ENCODE data around the gene IRAK1BP1.
"Not testable (repeated sequence)": the region's sequence is repeated elsewhere in the genome, so short reads cannot be mapped to it uniquely, and the experiment has no call there.

Gene IRAK1BP1

DNA sequence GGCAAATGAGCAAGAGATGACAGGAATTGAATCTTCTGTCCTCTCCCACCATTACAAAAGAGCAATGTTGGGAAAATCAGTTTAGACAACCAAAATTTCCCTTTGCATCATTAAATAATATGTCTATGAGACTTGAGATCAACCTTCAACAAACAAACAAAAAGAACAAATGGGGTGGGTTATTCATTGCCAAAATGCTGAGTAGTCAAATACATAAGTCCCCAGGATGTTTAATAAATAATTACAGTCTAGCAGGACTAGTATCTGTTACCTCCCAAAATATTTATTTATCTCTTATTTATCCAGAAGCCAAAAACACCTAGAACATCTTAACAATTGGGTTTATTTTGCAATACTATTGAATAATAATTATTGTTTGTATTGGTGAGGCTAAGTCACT is 16.2 kb upstream of the IRAK1BP1 start:
- TF ChIP-seq, protein P1, sequence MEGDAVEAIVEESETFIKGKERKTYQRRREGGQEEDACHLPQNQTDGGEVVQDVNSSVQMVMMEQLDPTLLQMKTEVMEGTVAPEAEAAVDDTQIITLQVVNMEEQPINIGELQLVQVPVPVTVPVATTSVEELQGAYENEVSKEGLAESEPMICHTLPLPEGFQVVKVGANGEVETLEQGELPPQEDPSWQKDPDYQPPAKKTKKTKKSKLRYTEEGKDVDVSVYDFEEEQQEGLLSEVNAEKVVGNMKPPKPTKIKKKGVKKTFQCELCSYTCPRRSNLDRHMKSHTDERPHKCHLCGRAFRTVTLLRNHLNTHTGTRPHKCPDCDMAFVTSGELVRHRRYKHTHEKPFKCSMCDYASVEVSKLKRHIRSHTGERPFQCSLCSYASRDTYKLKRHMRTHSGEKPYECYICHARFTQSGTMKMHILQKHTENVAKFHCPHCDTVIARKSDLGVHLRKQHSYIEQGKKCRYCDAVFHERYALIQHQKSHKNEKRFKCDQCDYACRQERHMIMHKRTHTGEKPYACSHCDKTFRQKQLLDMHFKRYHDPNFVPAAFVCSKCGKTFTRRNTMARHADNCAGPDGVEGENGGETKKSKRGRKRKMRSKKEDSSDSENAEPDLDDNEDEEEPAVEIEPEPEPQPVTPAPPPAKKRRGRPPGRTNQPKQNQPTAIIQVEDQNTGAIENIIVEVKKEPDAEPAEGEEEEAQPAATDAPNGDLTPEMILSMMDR (IDR thresholded peaks at IDR 0.05; ENCODE audit: control insufficient read depth, insufficient read depth, low read depth, low read length, missing control alignments): no peak
- DNase-seq (ENCODE audit: low read depth): no peak
- no peak overlapping the region for H3K4me3 ChIP-seq (ENCODE audit: control insufficient read depth, low read depth, low read length)

DNA sequence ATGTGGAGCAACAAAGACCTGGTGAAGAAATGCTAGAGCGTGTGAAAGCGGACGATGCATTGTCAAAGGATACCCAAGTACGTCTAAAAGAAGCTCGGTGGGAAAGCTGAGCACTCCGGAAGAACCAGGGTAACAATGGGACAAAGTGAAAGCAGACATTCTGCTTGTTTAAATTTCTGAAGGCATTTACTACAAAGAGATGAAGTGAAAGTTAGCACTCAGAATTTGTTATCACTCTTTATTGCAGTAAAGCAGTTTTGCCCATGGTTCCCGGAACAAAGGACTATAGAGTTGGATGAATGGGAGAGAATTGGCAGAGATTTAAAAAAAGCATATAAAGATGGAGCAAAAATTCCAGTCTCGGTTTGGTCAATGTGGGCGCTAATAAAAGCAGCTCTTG is 12.8 kb upstream of the IRAK1BP1 start:
- DNase-seq (ENCODE audit: low read depth): no peak
- no peak overlapping the region for H3K4me3 ChIP-seq (ENCODE audit: control insufficient read depth, low read depth, low read length)
- TF ChIP-seq, protein P1 (IDR thresholded peaks at IDR 0.05; ENCODE audit: control insufficient read depth, insufficient read depth, low read depth, low read length, missing control alignments): no peak

DNA sequence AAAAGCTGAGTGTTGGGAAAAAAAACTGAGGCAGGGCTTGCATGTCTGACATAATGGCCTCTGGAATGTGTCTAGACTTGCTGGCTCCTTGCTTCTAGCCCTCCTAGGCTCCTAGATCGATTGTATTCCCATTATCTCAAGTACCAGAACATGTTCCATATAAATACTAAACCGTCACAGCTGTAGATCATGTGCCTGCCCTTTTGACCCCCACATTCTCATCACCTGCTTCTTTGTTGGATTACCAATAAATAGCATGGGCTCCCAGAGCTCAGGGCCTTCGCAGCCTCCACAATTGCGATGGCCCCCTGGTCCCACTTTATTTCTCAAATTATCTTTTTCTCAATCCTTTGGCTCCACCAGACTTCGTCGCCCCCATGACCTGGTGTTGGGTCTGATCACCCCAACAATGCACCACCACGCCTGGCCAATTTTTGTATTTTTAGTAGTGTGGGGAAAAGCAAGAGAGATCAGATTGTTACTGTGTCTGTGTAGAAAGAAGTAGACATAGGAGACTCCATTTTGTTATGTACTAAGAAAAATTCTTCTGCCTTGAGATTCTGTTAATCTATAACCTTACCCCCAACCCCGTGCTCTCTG is 8.9 kb upstream of the IRAK1BP1 start:
- not testable (repeated sequence) for DNase-seq (ENCODE audit: low read depth); H3K4me3 ChIP-seq (ENCODE audit: control insufficient read depth, low read depth, low read length)

DNA sequence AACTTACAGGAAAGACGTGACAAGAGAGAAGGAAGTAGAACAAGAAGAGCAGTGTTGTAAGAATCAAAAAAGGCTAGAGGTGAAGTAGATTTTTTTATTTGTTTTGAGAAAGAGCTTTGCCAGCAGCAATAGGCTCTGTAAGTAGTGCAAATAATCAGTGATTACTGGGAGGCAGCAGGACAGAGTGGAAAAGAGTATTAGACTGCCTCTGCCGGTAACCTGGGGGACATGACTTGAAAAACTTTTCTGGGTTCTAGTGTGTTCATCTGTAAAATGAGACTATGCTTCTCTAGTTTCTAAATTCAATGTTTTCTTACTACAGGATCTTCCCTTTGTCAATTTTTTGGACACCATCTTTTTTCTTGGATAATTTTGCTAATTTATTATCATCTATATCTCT is 5.8 kb upstream of the IRAK1BP1 start:
- no peak for DNase-seq (ENCODE audit: low read depth)
- TF ChIP-seq, protein P1 (IDR thresholded peaks at IDR 0.05; ENCODE audit: control insufficient read depth, insufficient read depth, low read depth, low read length, missing control alignments): no peak
- no peak overlapping the region for H3K4me3 ChIP-seq (ENCODE audit: control insufficient read depth, low read depth, low read length)

DNA sequence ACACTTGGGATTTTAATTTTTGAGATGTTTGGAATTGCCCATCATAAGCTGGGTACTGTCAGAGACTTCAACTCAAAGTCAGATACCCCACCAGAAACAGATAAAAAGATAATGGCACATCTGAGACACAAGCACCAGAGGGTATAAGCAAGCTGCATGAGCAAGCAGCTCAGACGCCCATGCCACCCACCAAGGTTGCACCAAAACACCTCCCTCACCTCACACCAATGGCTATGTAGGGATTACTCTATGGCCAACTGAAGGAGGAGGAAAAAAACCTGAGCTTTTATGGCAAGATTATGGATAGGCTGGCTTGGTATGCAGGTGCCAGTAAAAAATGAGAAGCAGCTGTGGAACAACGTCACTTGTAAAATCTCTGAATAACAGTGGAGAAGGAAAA is 3.8 kb upstream of the IRAK1BP1 start:
- TF ChIP-seq, protein P1 (IDR thresholded peaks at IDR 0.05; ENCODE audit: control insufficient read depth, insufficient read depth, low read depth, low read length, missing control alignments): no peak
- no peak for DNase-seq (ENCODE audit: low read depth)
- H3K4me3 ChIP-seq (ENCODE audit: control insufficient read depth, low read depth, low read length): no peak overlapping the region

DNA sequence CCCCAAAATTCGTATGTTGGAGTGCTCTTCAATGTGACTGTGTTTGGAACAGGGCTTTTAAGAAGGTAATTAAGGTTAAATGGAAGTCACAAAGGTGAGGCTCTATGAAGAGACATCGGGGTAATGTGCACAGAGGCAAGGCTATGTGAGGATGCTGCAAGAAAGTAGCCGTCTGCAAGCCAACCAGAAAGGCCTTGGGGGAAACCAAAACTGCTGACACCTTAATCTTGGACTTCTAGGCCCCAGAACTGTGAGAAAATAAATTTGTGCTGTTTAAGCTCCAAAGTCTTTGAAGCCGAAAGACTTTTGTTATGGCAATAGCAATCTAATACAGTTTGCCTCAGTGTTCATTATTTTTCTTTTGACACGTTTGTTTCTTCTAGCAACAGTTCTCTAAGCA is 2.4 kb upstream of the IRAK1BP1 start:
- H3K4me3 ChIP-seq (ENCODE audit: control insufficient read depth, low read depth, low read length): no peak overlapping the region
- TF ChIP-seq, protein P1 (IDR thresholded peaks at IDR 0.05; ENCODE audit: control insufficient read depth, insufficient read depth, low read depth, low read length, missing control alignments): no peak
- no peak for DNase-seq (ENCODE audit: low read depth)

DNA sequence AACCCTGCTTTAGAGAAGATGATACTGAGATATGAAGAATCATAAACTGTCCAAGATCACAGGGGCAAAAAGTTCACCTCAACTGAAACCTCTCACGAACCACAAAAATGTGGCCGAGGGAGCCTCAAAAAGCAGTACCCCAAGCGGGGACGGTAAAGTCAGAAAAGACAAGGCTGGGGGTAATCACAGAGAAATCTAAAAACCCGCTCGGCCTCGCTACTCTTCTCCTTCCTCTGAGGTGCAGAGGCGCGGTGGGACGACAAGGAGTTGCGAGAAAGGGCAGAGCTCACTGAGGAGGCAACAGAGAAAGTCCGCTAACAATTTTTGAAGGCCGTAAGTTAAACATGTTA is 356 bp upstream of the IRAK1BP1 start:
- no peak for DNase-seq (ENCODE audit: low read depth)
- TF ChIP-seq, protein P1 (IDR thresholded peaks at IDR 0.05; ENCODE audit: control insufficient read depth, insufficient read depth, low read depth, low read length, missing control alignments): no peak
- peak overlapping the region; percentile 98 for H3K4me3 ChIP-seq (ENCODE audit: control insufficient read depth, low read depth, low read length)

Data from AG09309 (cell line).